Esophagus muscularis mucosa (tissue), 4 donors: Measurements from ENCODE around the gene SPC25. TPM values are rescaled to one million over a fixed set of nuclear protein-coding genes. Genes with fewer than 3 reads are reported as not detected.
"Not testable (repeated sequence)": the region's sequence is repeated elsewhere in the genome, so short reads cannot be mapped to it uniquely, and the experiment has no call there.

Source experiments
- DNase-seq: peaks from one replicate; pipeline ENCODE4 v3.0.0-alpha.2; 2017; ENCODE audit errors: extremely low spot score
- H3K27ac ChIP-seq, 4 donors: fragments of 200-600 bp; sonication (generic); replicated peaks in 1 of 4; 1 replicate in 3 of 4; 2 replicates in 1 of 4; pipeline ENCODE4 v1.5.1; 2016 to 2019; ENCODE audit warnings: mild to moderate bottlenecking in 1 of 4
- H3K27me3 ChIP-seq, 4 donors: fragments of 200-600 bp; sonication (generic); one replicate each; pipeline versions ENCODE4 v1.5.1 to v1.6.0; 2016 to 2019
- H3K36me3 ChIP-seq, 4 donors: fragments of 200-600 bp; sonication (generic); one replicate each; pipeline ENCODE4 v1.5.1; 2016 to 2019
- H3K4me1 ChIP-seq, 4 donors: fragments of 200-600 bp; sonication (generic); one replicate each; pipeline ENCODE4 v1.5.1; 2016 to 2019
- H3K4me3 ChIP-seq, 4 donors: fragments of 200-600 bp; sonication (generic); 1 replicate in 2 of 4; 2 replicates in 2 of 4; pipeline ENCODE4 v1.5.1; 2016 to 2019; ENCODE audit warnings: mild to moderate bottlenecking in 4 of 4, moderate library complexity in 1 of 4
- H3K9me3 ChIP-seq, 4 donors: fragments of 200-600 bp; sonication (generic); 1 replicate in 3 of 4; 2 replicates in 1 of 4; pipeline ENCODE4 v1.5.1; 2016 to 2019
- EP300 ChIP-seq: sonication (generic); formaldehyde crosslinking; IDR thresholded peaks from one replicate; pipeline ENCODE4 v1.6.1; 2017; ENCODE audit warnings: antibody characterized with exemption
- POLR2A ChIP-seq: fragments of 450-650 bp; IDR thresholded peaks from one replicate; pipeline ENCODE4 v1.6.1; 2017; ENCODE audit warnings: antibody characterized with exemption, moderate library complexity, mild to moderate bottlenecking, low read depth
- POLR2AphosphoS5 ChIP-seq, 2 donors: sonication (generic); formaldehyde crosslinking; IDR thresholded peaks; one replicate each; pipeline ENCODE4 v1.6.1; 2017; ENCODE audit warnings: antibody characterized with exemption in 2 of 2
- WGBS: methylation state at CpG from one replicate; pipeline ENCODE4 v1.1.5; 2018; 5-methylcytosine and 5-hydroxymethylcytosine counted together
- intact Hi-C: fragments of 100-400 bp; cut with DNase I; formaldehyde crosslinking; loops from one replicate; pipeline ENCODE4 v1.15.1; 2023
- total RNA-seq, 4 donors: library from RNA; depleted of rRNA; stranded (reverse); fragments of >200 nt; gene quantifications; one replicate each; pipeline versions ENCODE4 v1.1.0 to v1.2.1, GENCODE V29; 2016
- TF ChIP-seq, protein P1 (sequence below), 3 experiments: fragments of 200-600 bp in 2 of 3; fragments of 450-650 bp in 1 of 3; sonication (generic) in 2 of 3; IDR thresholded peaks; one replicate each; pipeline ENCODE4 v1.5.1; 2017 to 2019; ENCODE audit warnings: antibody characterized with exemption in 3 of 3, mild to moderate bottlenecking in 2 of 3, moderate library complexity in 1 of 3

SPC25 gene
- total RNA-seq, 4 donors from 2014 or later: 0.23 TPM; not detected in 3

GRCh38 chr2:168934826-168935225, 44.6 kb upstream of the SPC25 start:
- intact Hi-C loops: no loop called here
- no peaks in the 10 kb centered on the region for H3K4me1 ChIP-seq
- TF ChIP-seq EP300 (no peak), POLR2A (no peak), POLR2AphosphoS5 (IDR thresholded peaks at IDR 0.05) (no peak)
- TF ChIP-seq, protein P1, sequence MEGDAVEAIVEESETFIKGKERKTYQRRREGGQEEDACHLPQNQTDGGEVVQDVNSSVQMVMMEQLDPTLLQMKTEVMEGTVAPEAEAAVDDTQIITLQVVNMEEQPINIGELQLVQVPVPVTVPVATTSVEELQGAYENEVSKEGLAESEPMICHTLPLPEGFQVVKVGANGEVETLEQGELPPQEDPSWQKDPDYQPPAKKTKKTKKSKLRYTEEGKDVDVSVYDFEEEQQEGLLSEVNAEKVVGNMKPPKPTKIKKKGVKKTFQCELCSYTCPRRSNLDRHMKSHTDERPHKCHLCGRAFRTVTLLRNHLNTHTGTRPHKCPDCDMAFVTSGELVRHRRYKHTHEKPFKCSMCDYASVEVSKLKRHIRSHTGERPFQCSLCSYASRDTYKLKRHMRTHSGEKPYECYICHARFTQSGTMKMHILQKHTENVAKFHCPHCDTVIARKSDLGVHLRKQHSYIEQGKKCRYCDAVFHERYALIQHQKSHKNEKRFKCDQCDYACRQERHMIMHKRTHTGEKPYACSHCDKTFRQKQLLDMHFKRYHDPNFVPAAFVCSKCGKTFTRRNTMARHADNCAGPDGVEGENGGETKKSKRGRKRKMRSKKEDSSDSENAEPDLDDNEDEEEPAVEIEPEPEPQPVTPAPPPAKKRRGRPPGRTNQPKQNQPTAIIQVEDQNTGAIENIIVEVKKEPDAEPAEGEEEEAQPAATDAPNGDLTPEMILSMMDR (IDR thresholded peaks at IDR 0.05): no peak
- no peak overlapping the region for H3K4me3 ChIP-seq
- H3K27me3 ChIP-seq: no peaks in the 10 kb centered on the region
- WGBS: 90% methylated on average over 2 of the region's 2 CpGs
- no peaks in the 10 kb centered on the region for H3K9me3 ChIP-seq
- H3K36me3 ChIP-seq: no peaks in the 10 kb centered on the region
- no peak for DNase-seq
- no peak overlapping the region for H3K27ac ChIP-seq

GRCh38 chr2:168932174-168932573, 41.9 kb upstream of the SPC25 start:
- H3K4me1 ChIP-seq, DNase-seq, H3K27ac ChIP-seq, H3K4me3 ChIP-seq, H3K27me3 ChIP-seq, H3K36me3 ChIP-seq, intact Hi-C loops, H3K9me3 ChIP-seq: not testable (repeated sequence)
- 96% methylated on average over 4 of the region's 4 CpGs for WGBS

DNA sequence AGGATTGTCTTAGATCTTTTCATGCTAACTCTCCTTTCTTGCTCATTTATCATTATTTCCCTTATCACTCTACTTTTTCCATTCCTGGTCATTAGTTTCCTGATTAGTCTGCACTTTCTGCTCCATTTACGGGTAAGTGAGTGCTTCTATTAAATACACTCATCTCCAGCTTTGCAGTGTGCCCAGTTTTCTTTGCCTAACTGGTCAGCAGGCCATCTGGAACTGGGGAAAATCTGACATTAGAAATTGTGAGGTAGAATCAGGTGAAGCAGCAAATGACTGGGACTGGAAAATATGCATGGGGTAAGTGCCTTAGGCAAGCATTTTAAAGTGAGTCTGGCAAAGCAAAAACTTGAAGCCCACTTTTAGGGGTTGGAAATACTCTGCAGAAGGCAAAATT, 40.0 kb upstream of the SPC25 start:
- DNase-seq: no peak
- intact Hi-C loops: no loop called here
- Histone ChIP-seq H3K27me3 (peaks cover 0 to 4% (median 0%) of the 10 kb centered on the region in 4 donors), H3K9me3 (no peaks in the 10 kb centered on the region), H3K4me3 (no peak overlapping the region), H3K36me3 (no peaks in the 10 kb centered on the region), H3K4me1 (no peaks in the 10 kb centered on the region), H3K27ac (no peak overlapping the region)
- no peak for TF ChIP-seq EP300
- no peak for TF ChIP-seq POLR2A
- TF ChIP-seq, protein P1 (IDR thresholded peaks at IDR 0.05): no peak
- no peak for TF ChIP-seq POLR2AphosphoS5 (IDR thresholded peaks at IDR 0.05)
- WGBS: 79% methylated on average over 1 of the region's 1 CpG

GRCh38 chr2:168929031-168929430, 38.8 kb upstream of the SPC25 start:
- Histone ChIP-seq H3K4me3 (no peak overlapping the region), H3K36me3 (no peaks in the 10 kb centered on the region), H3K9me3 (no peaks in the 10 kb centered on the region), H3K27me3 (peaks cover 0 to 4% (median 0%) of the 10 kb centered on the region in 4 donors), H3K27ac (no peak overlapping the region), H3K4me1 (no peaks in the 10 kb centered on the region)
- 58% methylated on average over 3 of the region's 3 CpGs for WGBS
- intact Hi-C loops: loop anchor here (10.0 kb wide), 1 partner anchor 154 kb away; no protein-coding TSS in a partner anchor
- no peak for DNase-seq
- TF ChIP-seq EP300 (no peak), POLR2A (no peak), POLR2AphosphoS5 (IDR thresholded peaks at IDR 0.05) (no peak)
- TF ChIP-seq, protein P1 (IDR thresholded peaks at IDR 0.05): no peak

DNA sequence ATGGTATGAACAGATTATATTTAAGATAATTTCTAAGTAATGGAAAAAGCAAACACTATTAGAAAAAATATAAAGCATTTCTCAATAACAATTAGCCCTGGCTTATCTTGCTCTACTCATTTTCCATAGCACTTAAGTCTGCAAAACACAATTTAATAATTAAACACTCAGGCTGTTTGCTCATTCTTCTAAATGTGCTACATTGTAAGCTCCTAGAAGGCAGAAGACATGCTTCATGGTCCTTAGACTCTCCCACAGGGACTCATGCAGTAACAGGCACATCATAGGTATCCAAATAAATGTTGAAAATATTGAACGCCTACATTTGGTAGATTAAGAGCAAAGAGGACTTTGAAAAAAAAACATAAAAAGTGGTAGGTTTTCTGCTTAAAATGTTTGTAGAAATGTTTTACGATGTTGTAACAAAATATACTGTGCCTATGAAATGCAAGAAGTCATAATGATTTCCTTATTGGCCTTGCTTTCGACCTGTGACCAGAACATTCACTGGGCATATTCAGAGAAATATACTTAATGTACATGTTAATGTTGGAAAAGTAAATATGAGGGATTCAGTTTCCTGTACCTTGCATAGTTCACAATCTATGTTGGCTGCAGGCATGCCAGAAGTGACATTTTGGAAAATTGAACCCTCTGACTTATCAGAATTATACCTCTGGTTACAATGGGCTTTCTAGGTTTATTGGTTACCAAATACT, 38.0 kb upstream of the SPC25 start:
- peaks cover 0 to 4% (median 0%) of the 10 kb centered on the region in 4 donors for H3K27me3 ChIP-seq
- no peak overlapping the region for H3K4me3 ChIP-seq
- intact Hi-C loops: loop anchor here (10.0 kb wide), 1 partner anchor 153 kb away; no protein-coding TSS in a partner anchor
- no peak for TF ChIP-seq POLR2AphosphoS5 (IDR thresholded peaks at IDR 0.05)
- no peak for TF ChIP-seq POLR2A
- DNase-seq: no peak
- no peaks in the 10 kb centered on the region for H3K9me3 ChIP-seq
- H3K36me3 ChIP-seq: no peaks in the 10 kb centered on the region
- no peak overlapping the region for H3K27ac ChIP-seq
- no peaks in the 10 kb centered on the region for H3K4me1 ChIP-seq
- 93% methylated on average over 3 of the region's 3 CpGs for WGBS
